Natural killer cell (primary cell): Measurements from ENCODE around the gene MEN1. TPM values are rescaled to one million over a fixed set of nuclear protein-coding genes. Genes with fewer than 3 reads are reported as not detected.

Experiments
- ATAC-seq, 3 donors: fragments of 150-1000 bp in 2 of 3; fragments of 200-7000 bp in 1 of 3; cut with Tn5 transposase; 1 replicate in 1 of 3; 2 replicates in 2 of 3; pipeline ENCODE4 v1.10.0; 2021; ENCODE audit warnings: mild to moderate bottlenecking in 2 of 3, moderate library complexity in 2 of 3
- DNase-seq, 2 donors: peaks; one replicate each; pipeline versions ENCODE4 v3.0.0 to v3.0.0-alpha.2; 2013 to 2021; ENCODE audit warnings: mixed read lengths in 1 of 2
- H3K27ac ChIP-seq: one replicate; pipeline ENCODE4 v1.5.1; 2013; ENCODE audit warnings: mild to moderate bottlenecking, low read length
- H3K27me3 ChIP-seq: one replicate; pipeline ENCODE4 v1.6.1; 2013; ENCODE audit warnings: low read length; ENCODE audit not compliant: control insufficient read depth, insufficient read depth
- H3K36me3 ChIP-seq: one replicate; pipeline ENCODE4 v1.6.1; 2013; ENCODE audit warnings: low read length; ENCODE audit not compliant: control insufficient read depth, insufficient read depth
- H3K4me1 ChIP-seq: one replicate; pipeline ENCODE4 v1.6.1; 2013; ENCODE audit warnings: low read length; ENCODE audit not compliant: control insufficient read depth, insufficient read depth
- H3K4me3 ChIP-seq: one replicate; pipeline ENCODE4 v1.5.1; 2013; ENCODE audit warnings: low read length
- H3K9me3 ChIP-seq: one replicate; pipeline ENCODE4 v1.6.1; 2013; ENCODE audit warnings: low read length; ENCODE audit not compliant: control insufficient read depth, insufficient read depth
- H3K27ac Mint-ChIP-seq, 2 donors: one replicate each; pipeline ENCODE4 v1.8.0; 2022; ENCODE audit warnings: mild to moderate bottlenecking in 2 of 2, mixed read lengths in 2 of 2, moderate library complexity in 1 of 2
- H3K27me3 Mint-ChIP-seq, 2 donors: one replicate each; pipeline ENCODE4 v1.8.0; 2022; ENCODE audit warnings: low read depth in 2 of 2, mixed read lengths in 2 of 2
- H3K36me3 Mint-ChIP-seq: one replicate; pipeline ENCODE4 v1.8.0; 2022; ENCODE audit warnings: mixed read lengths
- H3K4me1 Mint-ChIP-seq, 2 donors: one replicate each; pipeline ENCODE4 v1.8.0; 2022; ENCODE audit warnings: mixed read lengths in 2 of 2
- H3K4me3 Mint-ChIP-seq: one replicate; pipeline ENCODE4 v1.8.0; 2022; ENCODE audit warnings: mild to moderate bottlenecking, moderate library complexity, mixed read lengths
- H3K9me3 Mint-ChIP-seq, 2 donors: one replicate each; pipeline ENCODE4 v1.8.0; 2022; ENCODE audit warnings: mixed read lengths in 2 of 2
- CTCF ChIP-seq: fragments of 200-600 bp; IDR thresholded peaks from one replicate; pipeline ENCODE4 v1.8.0; 2022; ENCODE audit warnings: antibody characterized with exemption
- WGBS: methylation state at CpG from one replicate; pipeline ENCODE4 v1.1.7; 2013; ENCODE audit warnings: missing lambda C conversion rate; ENCODE audit not compliant: insufficient coverage; 5-methylcytosine and 5-hydroxymethylcytosine counted together
- intact Hi-C: fragments of 100-400 bp; cut with micrococcal nuclease; formaldehyde crosslinking; loops from one replicate; pipeline ENCODE4 v1.14.2; 2022
- total RNA-seq, 4 donors: library from RNA; stranded (reverse); fragments of 120-200 nt in 1 of 4; gene quantifications; one replicate each; pipeline versions ENCODE4 v1.2.3 to v1.2.4, GENCODE V29; 2013 to 2022

Gene MEN1
- total RNA-seq = 10 to 100 TPM; 29.3 to 42.2 (median 32.2) TPM
- total RNA-seq (2013) = 14.5 TPM

GRCh38 chr11:64810271-64810890 is at the start of gene MEN1:
Gene MEN1, minus strand, starts transcription at chr11:64810551. Its CDS starts 442 bp downstream, at chr11:64810109.
- under 1% methylated on average over 43 of the region's 46 CpGs for WGBS
- H3K27ac ChIP-seq = peak within 1 kb of the TSS; percentile 93

GRCh38 chr11:64859542-64860414 is 49.4 kb upstream of the MEN1 start:
- Histone ChIP-seq H3K27me3 (no peaks in the 10 kb centered on the region), H3K4me3 (peak overlapping the region; percentile 23), H3K9me3 (no peaks in the 10 kb centered on the region), H3K36me3 (peaks cover 30% of the 10 kb centered on the region), H3K4me1 (peaks cover 100% of the 10 kb centered on the region), H3K27ac (peak overlapping the region; percentile 94)
- Mint-ChIP-seq H3K36me3 (no peaks in the 10 kb centered on the region), H3K4me3 (peak overlapping the region; percentile 88), H3K27ac (peak overlapping the region; percentile 95 to 96), H3K9me3 (no peaks in the 10 kb centered on the region), H3K4me1 (peaks cover 55 to 86% of the 10 kb centered on the region in 2 donors), H3K27me3 (no peaks in the 10 kb centered on the region)
- 33% methylated on average over 33 of the region's 33 CpGs for WGBS
- peak in 1 of 2 donors; percentile 88 for DNase-seq
- intact Hi-C loops = loop anchor here (1.0 kb wide), 2 partner anchors 8 to 21 kb away; no protein-coding TSS in a partner anchor
- peak; percentile 43 to 74 (median 68) for ATAC-seq
- no peak for TF ChIP-seq CTCF

More at GRCh38 chr11:64810271-64810890, at the start of gene MEN1:
- Mint-ChIP-seq H3K27me3 (no peaks in the 10 kb centered on the region), H3K4me1 (peaks cover 17 to 26% of the 10 kb centered on the region in 2 donors), H3K27ac (peak within 1 kb of the TSS; percentile 95 to 96), H3K4me3 (peak within 1 kb of the TSS; percentile 96), H3K9me3 (no peaks in the 10 kb centered on the region), H3K36me3 (no peaks in the 10 kb centered on the region)
- peak; percentile 85 to 88 (median 87) for ATAC-seq
- H3K4me3 ChIP-seq = peak within 1 kb of the TSS; percentile 89
- H3K9me3 ChIP-seq = no peaks in the 10 kb centered on the region
- peak; percentile 71 to 82 for DNase-seq
- no peaks in the 10 kb centered on the region for H3K27me3 ChIP-seq
- H3K4me1 ChIP-seq = peaks cover 23% of the 10 kb centered on the region
- H3K36me3 ChIP-seq = peaks cover 6% of the 10 kb centered on the region
- intact Hi-C loops = loop anchor here (5.0 kb wide), 1 partner anchor 68 kb away; the partner anchor contains the start of gene RASGRP2
- TF ChIP-seq CTCF = no peak

GRCh38 chr11:64858467-64859263 is 48.3 kb upstream of the MEN1 start:
- H3K4me1 Mint-ChIP-seq = peaks cover 56 to 82% of the 10 kb centered on the region in 2 donors

More at GRCh38 chr11:64858467-64859263, 48.3 kb upstream of the MEN1 start:
- Mint-ChIP-seq H3K36me3 (no peaks in the 10 kb centered on the region), H3K9me3 (no peaks in the 10 kb centered on the region), H3K4me3 (peak overlapping the region; percentile 88), H3K27me3 (no peaks in the 10 kb centered on the region), H3K27ac (peak overlapping the region; percentile 95 to 96)
- H3K27ac ChIP-seq = peak overlapping the region; percentile 94
- no peaks in the 10 kb centered on the region for H3K27me3 ChIP-seq
- no peaks in the 10 kb centered on the region for H3K9me3 ChIP-seq
- DNase-seq = peak; percentile 57 to 87
- TF ChIP-seq CTCF = no peak
- WGBS = 8% methylated on average over 19 of the region's 19 CpGs
- H3K4me1 ChIP-seq = peaks cover 100% of the 10 kb centered on the region
- no peak overlapping the region for H3K4me3 ChIP-seq
- peak; percentile 49 to 77 (median 65) for ATAC-seq
- peaks cover 41% of the 10 kb centered on the region for H3K36me3 ChIP-seq
- intact Hi-C loops = loop anchor here (1.0 kb wide), 2 partner anchors 7 to 22 kb away; no protein-coding TSS in a partner anchor
